HG03521 (cell line): ENCODE measurements around the gene PDE1A.
"Not testable (repeated sequence)": the region's sequence is repeated elsewhere in the genome, so short reads cannot be mapped to it uniquely, and the experiment has no call there.

Source experiments
- ATAC-seq: cut with Tn5 transposase; IDR thresholded peaks from one replicate; pipeline ENCODE4 v1.9.1; 2021; ENCODE audit warnings: mild to moderate bottlenecking, moderate library complexity; ENCODE audit not compliant: unreplicated experiment

The PDE1A gene

GRCh38 chr2:182410120-182410519, 16.7 kb downstream of the PDE1A start:
- no peak for ATAC-seq

- ATAC-seq: no peak
Observed at GRCh38 chr2:182406221-182406620, 20.6 kb downstream of the PDE1A start.

- no peak for ATAC-seq
Observed at GRCh38 chr2:182404975-182405561, 21.8 kb downstream of the PDE1A start.

GRCh38 chr2:182404092-182404491, 22.7 kb downstream of the PDE1A start:
- ATAC-seq: no peak

GRCh38 chr2:182393270-182393760, 33.5 kb downstream of the PDE1A start:
- ATAC-seq: no peak

GRCh38 chr2:182391443-182391842, 35.4 kb downstream of the PDE1A start:
- ATAC-seq: no peak

GRCh38 chr2:182386267-182386880, 40.5 kb downstream of the PDE1A start:
- not testable (repeated sequence) for ATAC-seq

- ATAC-seq: no peak
Observed at GRCh38 chr2:182384860-182385259, 42.0 kb downstream of the PDE1A start.

GRCh38 chr2:182381225-182381624, 45.6 kb downstream of the PDE1A start:
- no peak for ATAC-seq

GRCh38 chr2:182379241-182379640, 47.6 kb downstream of the PDE1A start:
- ATAC-seq: no peak

- no peak for ATAC-seq
Observed at GRCh38 chr2:182378759-182379158, 48.1 kb downstream of the PDE1A start.

GRCh38 chr2:182377467-182377866, 49.4 kb downstream of the PDE1A start:
- ATAC-seq: no peak

GRCh38 chr2:182375862-182376261, 51.0 kb downstream of the PDE1A start:
- no peak for ATAC-seq

- no peak for ATAC-seq
Observed at GRCh38 chr2:182372661-182373060, 54.2 kb downstream of the PDE1A start.

GRCh38 chr2:182368996-182369395, 57.8 kb downstream of the PDE1A start:
- ATAC-seq: no peak

GRCh38 chr2:182368446-182368845, 58.4 kb downstream of the PDE1A start:
- ATAC-seq: no peak

- no peak for ATAC-seq
Observed at GRCh38 chr2:182367401-182367800, 59.4 kb downstream of the PDE1A start.

GRCh38 chr2:182366628-182367027, 60.2 kb downstream of the PDE1A start:
- ATAC-seq: no peak

- ATAC-seq: no peak
Observed at GRCh38 chr2:182365855-182366254, 61.0 kb downstream of the PDE1A start.

GRCh38 chr2:182361477-182361876, 65.4 kb downstream of the PDE1A start:
- ATAC-seq: no peak

GRCh38 chr2:182360663-182361260, 66.1 kb downstream of the PDE1A start:
- no peak for ATAC-seq

- no peak for ATAC-seq
Observed at GRCh38 chr2:182359990-182360662, 66.7 kb downstream of the PDE1A start.
